ENCODE data around the gene GABRB1.
"Not testable (repeated sequence)": the region's sequence is repeated elsewhere in the genome, so short reads cannot be mapped to it uniquely, and the experiment has no call there.

GABRB1 gene

DNA sequence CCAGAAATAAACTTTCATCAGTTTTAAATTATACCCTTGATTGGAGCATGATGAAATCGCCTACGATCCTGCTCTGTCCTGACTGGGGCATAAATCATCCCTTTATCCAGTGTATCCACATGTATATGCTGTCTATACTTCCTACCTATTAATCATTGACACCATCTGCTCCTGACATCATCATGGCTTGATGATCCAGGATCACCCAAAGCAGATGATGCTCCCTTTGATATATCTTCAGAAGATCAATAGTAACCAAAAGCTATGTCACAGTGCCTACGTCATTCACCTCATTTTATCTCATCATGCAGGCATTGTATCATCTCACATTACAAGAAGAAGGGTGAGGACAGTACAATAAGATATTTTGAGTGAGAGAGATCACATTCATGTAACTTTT lies 294.7 kb downstream of the GABRB1 start:
- no peak for DNase-seq

DNA sequence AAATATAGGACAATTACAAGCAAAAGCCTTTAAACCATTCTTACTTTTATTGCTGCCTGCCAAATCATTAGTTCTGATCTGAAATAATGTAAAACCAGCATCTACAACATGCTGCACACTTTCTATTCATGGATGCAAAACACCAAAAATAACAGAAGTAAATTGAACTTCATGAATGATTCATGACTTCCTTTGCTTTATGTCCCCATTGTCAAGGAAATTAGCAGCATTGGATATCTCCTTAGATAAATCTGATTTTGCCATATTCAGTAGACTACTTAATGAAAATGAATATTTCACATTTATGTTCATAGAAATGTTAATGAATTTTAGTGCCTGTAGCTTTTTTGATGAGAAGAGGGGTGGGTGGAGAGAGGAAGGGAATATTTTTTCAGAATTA lies 299.5 kb downstream of the GABRB1 start:
- DNase-seq: no peak

GRCh38 chr4:47334652-47335051 lies 303.3 kb downstream of the GABRB1 start:
- no peak for DNase-seq

DNA sequence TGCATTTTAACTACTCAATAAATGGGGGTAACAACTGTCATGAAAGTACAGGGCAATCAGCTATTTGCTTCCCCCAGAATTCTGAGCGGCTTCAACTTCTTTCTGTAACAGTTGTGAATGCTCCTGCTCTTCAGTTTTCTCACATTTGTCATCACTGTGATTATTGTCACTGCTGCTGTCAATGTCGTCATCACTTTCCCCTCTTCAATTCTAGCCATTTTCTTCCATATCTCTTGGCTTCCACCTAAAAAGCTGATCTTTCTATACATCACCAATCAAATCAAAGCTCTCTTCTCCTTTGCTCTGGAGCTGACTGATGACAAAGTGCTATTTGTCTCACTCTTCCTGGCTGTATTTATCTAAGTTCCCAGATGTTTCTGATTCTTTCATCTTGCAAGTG lies 306.5 kb downstream of the GABRB1 start:
- no peak for DNase-seq

DNA sequence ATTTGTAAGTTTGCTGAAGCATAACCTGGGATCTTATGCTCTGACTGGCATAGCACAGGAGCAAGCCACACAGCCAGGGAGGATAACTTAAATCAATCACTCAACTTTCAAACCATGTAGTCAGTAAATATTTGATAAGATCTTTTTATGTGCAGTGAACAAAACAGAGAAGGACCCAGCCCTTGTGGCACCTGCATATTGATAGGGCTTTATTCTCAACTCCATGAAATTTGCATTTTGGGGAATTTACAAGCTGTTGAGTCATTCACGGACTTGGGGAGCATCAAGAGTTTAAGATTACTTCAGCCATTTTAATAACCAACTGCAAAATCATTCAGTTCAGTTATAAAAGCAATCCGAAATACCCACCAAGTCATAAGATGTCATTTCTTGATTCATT lies 309.5 kb downstream of the GABRB1 start:
- DNase-seq: no peak

- DNase-seq: no peak
These were observed 311.4 kb downstream of the GABRB1 start for GRCh38 chr4:47342796-47343195.

- no peak for DNase-seq
These were observed 318.0 kb downstream of the GABRB1 start for GRCh38 chr4:47349326-47349725.

DNA sequence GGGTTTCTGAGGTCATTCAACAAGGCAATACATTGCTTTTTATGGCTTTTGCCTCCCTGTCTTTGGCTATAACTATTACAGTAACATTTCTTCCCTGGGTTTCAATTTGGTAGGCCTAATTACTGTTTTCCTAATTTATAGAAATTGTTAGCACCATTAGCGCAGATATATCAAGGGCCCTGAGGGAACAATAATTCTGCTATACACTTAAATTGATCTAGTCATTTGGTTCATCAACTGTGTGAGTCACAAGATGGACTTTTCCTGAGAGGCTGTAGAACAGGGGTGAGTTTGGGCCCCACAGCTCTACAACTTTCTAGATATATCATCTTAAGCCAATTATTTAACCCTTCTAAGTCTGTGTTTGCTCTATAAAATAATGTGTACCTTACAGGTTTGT lies 324.2 kb downstream of the GABRB1 start:
- no peak for DNase-seq

- DNase-seq: no peak
These were observed 328.5 kb downstream of the GABRB1 start for GRCh38 chr4:47359891-47360290.

GRCh38 chr4:47367761-47368160 lies 336.4 kb downstream of the GABRB1 start:
- DNase-seq: no peak

GRCh38 chr4:47368211-47368610 lies 336.8 kb downstream of the GABRB1 start:
- DNase-seq: no peak

- no peak for DNase-seq
These were observed 341.2 kb downstream of the GABRB1 start for GRCh38 chr4:47372561-47372960.

- no peak for DNase-seq
These were observed 341.8 kb downstream of the GABRB1 start for GRCh38 chr4:47373174-47373573.

GRCh38 chr4:47373709-47374108 lies 342.3 kb downstream of the GABRB1 start:
- DNase-seq: no peak

DNA sequence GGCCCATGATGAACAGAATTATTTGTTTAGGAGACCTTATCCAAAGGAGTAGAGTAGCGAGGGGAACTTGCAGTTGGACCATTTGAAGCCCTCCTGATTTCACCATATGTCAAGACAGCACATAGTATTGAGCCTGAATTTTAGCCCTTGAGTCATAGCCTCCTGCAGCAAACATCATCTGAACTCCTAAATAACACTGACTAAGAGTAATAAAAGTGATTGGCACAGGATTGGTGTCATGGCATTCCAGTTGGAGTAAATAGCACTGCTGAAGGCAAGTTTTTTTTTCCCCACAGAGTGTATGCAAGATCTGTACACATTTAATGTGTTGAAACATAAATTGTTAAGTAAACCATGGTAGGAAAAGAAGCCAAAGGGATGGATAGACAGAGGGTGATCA lies 343.1 kb downstream of the GABRB1 start:
- no peak for DNase-seq

- not testable (repeated sequence) for DNase-seq
These were observed 346.7 kb downstream of the GABRB1 start for GRCh38 chr4:47378021-47378530.

DNA sequence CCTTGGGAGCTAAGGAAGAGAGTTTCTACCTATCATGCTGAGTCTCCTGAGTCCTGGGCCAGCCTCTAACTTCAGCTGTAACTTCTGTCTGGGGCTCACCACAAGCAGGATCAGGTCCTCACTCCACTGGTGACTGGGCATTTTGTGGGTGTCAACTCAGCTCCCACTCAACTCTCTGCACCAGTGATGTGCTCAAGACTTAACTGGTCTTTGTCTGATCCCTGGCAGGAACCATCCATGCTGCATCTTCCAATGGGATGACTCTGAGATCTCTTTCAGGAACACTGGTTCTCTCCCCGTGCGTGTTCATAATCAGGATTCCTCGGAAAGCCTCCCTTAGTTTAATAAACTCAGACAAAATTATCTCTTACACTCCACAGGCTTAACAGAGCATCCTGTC lies 349.8 kb downstream of the GABRB1 start:
- DNase-seq: no peak

GRCh38 chr4:47382846-47383360 lies 351.5 kb downstream of the GABRB1 start:
- no peak for DNase-seq

DNA sequence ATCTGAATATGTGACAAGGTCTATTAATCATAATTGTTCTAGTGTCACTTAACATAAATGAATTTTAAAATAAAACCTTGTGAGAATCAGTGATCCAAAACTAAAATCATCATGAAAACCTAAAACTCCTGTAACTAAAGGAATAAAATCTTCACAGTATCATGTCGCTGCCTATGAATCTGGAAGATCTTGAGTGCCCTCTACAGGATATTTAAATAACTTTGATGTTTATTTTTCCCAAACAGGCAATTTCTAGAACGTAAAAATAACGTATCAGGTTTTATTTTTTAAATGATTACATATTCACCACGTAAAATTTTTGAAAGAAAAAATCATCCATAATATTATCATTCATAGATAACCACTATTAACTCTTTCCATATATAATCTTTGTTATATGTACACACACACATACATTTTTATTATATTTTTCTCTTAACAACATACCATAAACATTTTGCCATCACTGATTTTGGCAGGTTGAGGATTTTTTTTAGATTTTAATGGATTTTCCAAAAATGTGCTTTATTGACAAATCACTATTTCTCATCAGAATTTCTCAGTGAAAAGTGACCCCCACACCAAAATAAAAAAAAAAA lies 352.6 kb downstream of the GABRB1 start:
- DNase-seq: no peak

GRCh38 chr4:47386146-47386545 lies 354.8 kb downstream of the GABRB1 start:
- no peak for DNase-seq

GRCh38 chr4:47386561-47387235 lies 355.3 kb downstream of the GABRB1 start:
- no peak for DNase-seq

DNA sequence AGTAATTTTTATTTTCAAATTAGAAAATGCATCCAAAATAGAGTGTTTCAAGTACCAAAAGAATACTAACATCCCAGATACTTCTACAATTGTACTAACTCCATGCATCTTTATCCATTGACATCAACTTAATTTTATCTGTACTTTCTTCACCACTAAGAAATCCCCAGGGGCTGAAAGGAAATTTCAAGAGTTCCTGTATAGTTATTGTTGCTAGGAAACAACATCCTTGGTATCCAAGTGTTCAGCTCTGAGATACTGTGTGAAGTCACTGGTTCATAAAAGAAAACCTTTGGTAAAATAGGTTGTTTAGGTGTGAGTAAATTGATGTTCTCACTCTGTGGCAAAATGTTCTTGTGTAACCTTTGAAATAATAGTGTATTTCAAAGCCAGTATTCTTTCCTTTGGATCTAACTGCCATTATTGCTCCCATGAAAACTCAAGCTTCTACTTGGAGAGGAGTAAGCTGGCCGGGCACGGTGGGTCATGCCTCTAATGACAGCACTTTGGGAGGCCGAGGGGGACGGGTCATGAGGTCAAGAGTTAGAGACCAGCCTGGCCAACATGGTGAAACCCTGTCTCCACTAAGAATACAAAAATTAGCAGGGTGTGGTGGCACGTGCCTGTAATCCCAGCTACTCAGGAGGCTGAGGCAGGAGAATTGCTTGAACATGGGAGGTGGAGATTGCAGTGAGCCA lies 359.2 kb downstream of the GABRB1 start:
- DNase-seq: no peak

DNA sequence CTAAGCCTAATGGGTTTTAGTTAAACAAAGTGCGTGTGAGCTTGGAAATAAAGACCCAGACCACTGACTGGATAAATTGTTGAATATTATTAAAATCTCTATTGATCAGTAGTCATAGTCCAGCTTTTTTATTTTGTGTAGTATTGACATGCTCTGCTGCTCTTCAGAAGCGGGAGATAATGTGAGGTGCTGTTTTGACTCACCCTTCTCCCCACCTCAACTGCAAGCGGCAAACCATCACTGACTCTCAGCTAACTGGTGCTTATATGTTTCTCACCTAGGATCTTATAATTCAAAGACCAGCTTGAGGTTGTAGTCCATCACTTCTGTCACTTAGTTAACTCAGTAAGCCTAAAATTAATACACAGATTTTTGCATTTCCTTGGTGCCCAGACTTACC lies 359.9 kb downstream of the GABRB1 start:
- DNase-seq: no peak

DNA sequence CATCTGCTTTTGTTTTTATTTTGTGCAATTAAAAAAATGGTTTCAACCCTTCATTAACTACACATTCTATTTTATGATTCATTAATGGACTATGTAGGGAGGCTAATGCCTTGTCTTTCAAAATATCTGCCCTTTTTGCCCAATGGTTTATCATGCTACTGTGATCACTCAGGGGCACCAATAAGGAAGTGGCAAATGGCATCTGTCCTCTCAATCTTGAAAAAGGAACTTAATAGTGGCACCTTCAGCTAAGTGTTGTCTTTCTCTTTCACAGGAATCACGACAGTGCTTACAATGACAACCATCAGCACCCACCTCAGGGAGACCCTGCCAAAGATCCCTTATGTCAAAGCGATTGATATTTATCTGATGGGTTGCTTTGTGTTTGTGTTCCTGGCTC lies 375.0 kb downstream of the GABRB1 start:
- DNase-seq: no peak
